Endothelial cell (in vitro differentiated cells): ENCODE results near the gene HEPN1. TPM values are rescaled to one million over a fixed set of nuclear protein-coding genes. Genes with fewer than 3 reads are reported as not detected.

ENCODE experiments used
- DNase-seq: peaks from one replicate; pipeline ENCODE4 v3.0.0; 2021; ENCODE audit warnings: low spot score
- H3K27ac Mint-ChIP-seq: one replicate; pipeline ENCODE4 v1.8.0; 2021; ENCODE audit warnings: mixed read lengths, inconsistent platforms; ENCODE audit not compliant: unreplicated experiment
- H3K27me3 Mint-ChIP-seq: one replicate; pipeline ENCODE4 v1.8.0; 2021; ENCODE audit warnings: mild to moderate bottlenecking, moderate library complexity, mixed read lengths, inconsistent platforms; ENCODE audit not compliant: unreplicated experiment
- H3K36me3 Mint-ChIP-seq: one replicate; pipeline ENCODE4 v1.8.0; 2021; ENCODE audit warnings: mild to moderate bottlenecking, low read depth, mixed read lengths, inconsistent platforms; ENCODE audit not compliant: unreplicated experiment
- H3K4me1 Mint-ChIP-seq: one replicate; pipeline ENCODE4 v1.8.0; 2021; ENCODE audit warnings: mild to moderate bottlenecking, mixed read lengths, inconsistent platforms; ENCODE audit not compliant: unreplicated experiment
- H3K4me3 Mint-ChIP-seq: one replicate; pipeline ENCODE4 v1.8.0; 2021; ENCODE audit warnings: mild to moderate bottlenecking, mixed read lengths, inconsistent platforms; ENCODE audit not compliant: unreplicated experiment
- H3K9me3 Mint-ChIP-seq: one replicate; pipeline ENCODE4 v1.8.0; 2021; ENCODE audit warnings: mixed read lengths, inconsistent platforms; ENCODE audit not compliant: unreplicated experiment
- CTCF ChIP-seq: fragments of 200-600 bp; sonication (generic); IDR thresholded peaks from one replicate; pipeline ENCODE4 v1.5.0; 2021; ENCODE audit warnings: antibody characterized with exemption; ENCODE audit not compliant: unreplicated experiment
- total RNA-seq: library from RNA; stranded (reverse); fragmentation: NEBNext Ultra II Directional; extraction: Animal tissue kit (Norgen Biotek cat#: 25700); gene quantifications from one replicate; pipeline ENCODE4 v1.2.1, GENCODE V29; 2021; ENCODE audit not compliant: unreplicated experiment

HEPN1 gene
- total RNA-seq, 1 donor from 2014 or later = not detected

- H3K9me3 Mint-ChIP-seq = no peaks in the 10 kb centered on the region
- no peaks in the 10 kb centered on the region for H3K36me3 Mint-ChIP-seq
- H3K27me3 Mint-ChIP-seq = peaks cover 2% of the 10 kb centered on the region
- H3K4me1 Mint-ChIP-seq = no peaks in the 10 kb centered on the region
- no peak for TF ChIP-seq CTCF
- DNase-seq = no peak
- no peak overlapping the region for H3K4me3 Mint-ChIP-seq
- H3K27ac Mint-ChIP-seq = no peak overlapping the region
These were observed 26.8 kb downstream of the HEPN1 start for GRCh38 chr11:124945826-124946225.

- TF ChIP-seq CTCF = no peak
- H3K36me3 Mint-ChIP-seq = no peaks in the 10 kb centered on the region
- peaks cover 2% of the 10 kb centered on the region for H3K27me3 Mint-ChIP-seq
- H3K4me1 Mint-ChIP-seq = no peaks in the 10 kb centered on the region
- DNase-seq = no peak
- H3K4me3 Mint-ChIP-seq = no peak overlapping the region
- no peaks in the 10 kb centered on the region for H3K9me3 Mint-ChIP-seq
- no peak overlapping the region for H3K27ac Mint-ChIP-seq
These were observed 27.7 kb downstream of the HEPN1 start for GRCh38 chr11:124946735-124947141.

DNA sequence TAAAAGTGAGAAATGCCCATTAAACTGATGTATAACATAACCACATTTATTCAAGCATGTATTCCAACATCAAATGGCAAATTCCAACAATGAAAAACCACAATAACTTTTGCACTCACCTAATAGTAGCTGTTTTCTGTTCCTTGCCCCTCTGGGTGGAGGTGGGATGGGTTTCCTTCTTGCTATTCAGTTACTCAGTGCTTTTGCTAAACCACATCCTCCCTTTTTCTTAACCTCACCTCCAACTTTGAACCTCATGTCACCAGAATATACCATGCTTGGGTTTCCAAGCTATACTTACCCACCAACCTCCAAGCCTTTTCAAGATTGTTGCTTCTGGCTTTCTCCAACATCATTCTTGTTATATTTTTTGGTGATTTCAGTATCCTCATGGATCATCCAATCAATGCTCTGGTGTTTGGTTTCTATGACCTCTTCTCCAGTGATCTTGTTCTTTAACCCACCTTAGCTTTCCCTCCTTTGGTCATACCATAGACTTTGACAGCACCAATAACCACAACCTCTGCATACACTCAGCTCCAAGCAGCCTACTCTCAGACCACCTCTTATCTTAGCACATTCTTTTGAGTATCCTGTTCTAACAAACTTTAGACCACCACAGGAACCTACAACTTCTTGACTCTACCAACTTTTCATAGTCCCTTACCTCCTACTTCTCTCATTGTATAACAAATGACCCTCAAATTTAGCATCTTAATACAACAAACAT is 31.7 kb downstream of the HEPN1 start:
- Mint-ChIP-seq H3K36me3 (no peaks in the 10 kb centered on the region), H3K27ac (no peak overlapping the region), H3K27me3 (peaks cover 2% of the 10 kb centered on the region), H3K4me3 (no peak overlapping the region), H3K4me1 (no peaks in the 10 kb centered on the region), H3K9me3 (no peaks in the 10 kb centered on the region)
- TF ChIP-seq CTCF = no peak
- DNase-seq = no peak

DNA sequence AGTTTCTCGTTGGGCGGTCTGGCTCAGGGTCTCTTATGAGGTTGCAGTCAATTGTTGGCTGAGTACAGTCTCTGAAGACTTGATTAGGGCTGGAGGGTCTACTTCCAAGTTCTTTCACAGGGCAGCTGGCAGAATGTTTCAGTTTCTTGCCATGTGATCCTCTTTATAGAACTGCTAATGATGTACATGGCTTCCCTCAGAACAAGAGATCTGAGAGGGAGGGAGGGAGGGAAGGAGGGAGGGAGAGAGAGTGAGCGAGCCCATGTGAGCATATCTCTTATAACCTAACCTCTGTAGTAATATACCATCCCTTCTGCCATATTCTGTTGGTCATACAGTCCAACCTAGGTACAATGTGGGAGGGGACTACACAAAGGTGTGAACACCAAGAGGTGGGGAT is 32.3 kb downstream of the HEPN1 start:
- Mint-ChIP-seq H3K27me3 (peaks cover 2% of the 10 kb centered on the region), H3K4me3 (no peak overlapping the region), H3K9me3 (no peaks in the 10 kb centered on the region), H3K36me3 (no peaks in the 10 kb centered on the region), H3K27ac (no peak overlapping the region), H3K4me1 (no peaks in the 10 kb centered on the region)
- TF ChIP-seq CTCF = no peak
- no peak for DNase-seq

DNA sequence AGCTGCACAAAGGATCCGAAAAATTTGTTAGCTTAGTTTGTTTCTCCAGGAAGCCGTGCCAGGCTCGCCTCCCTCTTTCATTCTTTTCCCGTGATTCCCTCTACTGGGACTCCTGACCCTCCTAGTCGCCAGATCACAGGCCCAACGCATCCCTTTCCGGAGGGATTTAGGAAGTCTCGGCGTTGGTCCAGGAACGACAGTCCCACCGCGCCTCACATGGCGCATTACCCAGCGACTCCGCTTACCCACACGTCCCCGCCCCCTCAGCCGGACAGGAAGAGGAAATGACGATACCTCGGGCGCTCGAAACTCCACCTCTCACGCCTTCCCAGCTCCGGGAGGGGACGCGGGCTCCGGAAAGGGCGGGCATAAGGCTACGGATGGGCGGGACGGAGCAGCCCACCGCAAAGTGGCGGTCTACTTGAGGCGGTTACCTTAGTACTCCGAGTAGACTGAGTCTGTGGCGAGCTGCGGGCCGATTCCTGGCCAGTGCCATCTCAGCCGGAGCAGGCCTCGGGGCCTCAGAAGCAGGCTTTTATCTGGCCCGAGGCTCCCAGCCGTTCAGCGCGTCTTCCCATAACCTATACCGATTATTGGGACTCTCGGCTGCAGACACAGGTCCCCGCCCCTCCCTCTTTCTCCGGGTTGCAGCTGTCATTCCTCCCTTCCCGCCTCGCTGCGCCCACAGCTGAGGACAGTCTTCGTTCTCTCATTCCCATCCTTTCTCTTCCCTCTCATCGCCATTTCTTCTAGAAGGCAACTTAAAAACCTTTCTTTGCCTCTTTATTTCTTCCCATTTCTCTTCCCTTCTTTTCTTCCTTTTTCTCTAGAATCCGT is 34.9 kb downstream of the HEPN1 start, which contains the start of gene CCDC15:
Gene CCDC15 (plus strand): TSS at position 450 of the 837 bp plus-strand sequence. CDS start 531 bp downstream, outside the sequence.
- H3K27ac Mint-ChIP-seq = no peak within 1 kb of the TSS
- DNase-seq = peak; percentile 96
- no peak for TF ChIP-seq CTCF
- H3K27me3 Mint-ChIP-seq = no peaks in the 10 kb centered on the region
- H3K4me1 Mint-ChIP-seq = no peaks in the 10 kb centered on the region
- no peaks in the 10 kb centered on the region for H3K9me3 Mint-ChIP-seq
- no peaks in the 10 kb centered on the region for H3K36me3 Mint-ChIP-seq
- H3K4me3 Mint-ChIP-seq = no peak within 1 kb of the TSS
